ENCODE data around the gene HARS1. TPM values are rescaled to one million over a fixed set of nuclear protein-coding genes. Genes with fewer than 3 reads are reported as not detected.
A peak's percentile ranks its signal among the peaks of the same experiment; 100 is the strongest.
"Not testable (repeated sequence)": the region's sequence is repeated elsewhere in the genome, so short reads cannot be mapped to it uniquely, and the experiment has no call there.

HARS1 gene
- total and polyA plus RNA-seq, 12 donors: 30.3 to 53.2 (median 37.0) TPM

- intact Hi-C loops (cut with DNase I): no loop called here
- H3K4me3 ChIP-seq: no peak overlapping the region
- DNase-seq (no peak), ATAC-seq (no peak)
- WGBS, 2 donors: 86 to 91% methylated on average over 2 of the region's 2 CpGs
- H3K27me3 ChIP-seq: no peaks in the 10 kb centered on the region
- peaks cover 0 to 98% (median 75%) of the 10 kb centered on the region in 9 donors for H3K36me3 ChIP-seq
- H3K27ac ChIP-seq: no peak overlapping the region
- TF ChIP-seq CTCF (IDR thresholded peaks at IDR 0.05): no peak
- H3K4me1 ChIP-seq: no peaks in the 10 kb centered on the region
- no peaks in the 10 kb centered on the region for H3K9me3 ChIP-seq
These were observed 17.0 kb downstream of the HARS1 start for GRCh38 chr5:140674211-140674610.

- H3K4me3 ChIP-seq: peak within 1 kb of the TSS in 3 of 10 donors; percentile 15 to 24 (median 20)
- intact Hi-C loops (cut with DNase I): no loop called here
- 88% methylated on average over 45 of the region's 45 CpGs for WGBS, 2 donors
- H3K9me3 ChIP-seq: no peaks in the 10 kb centered on the region
- no peak for TF ChIP-seq CTCF (IDR thresholded peaks at IDR 0.05)
- DNase-seq (peak in 1 of 2 donors; percentile 20), ATAC-seq (peak in 5 of 8 donors; percentile 4 to 32 (median 14))
- no peak within 1 kb of the TSS for H3K27ac ChIP-seq
- no peaks in the 10 kb centered on the region for H3K27me3 ChIP-seq
- peaks cover 0 to 98% (median 76%) of the 10 kb centered on the region in 9 donors for H3K36me3 ChIP-seq
- no peaks in the 10 kb centered on the region for H3K4me1 ChIP-seq
These were observed 17.8 kb downstream of the HARS1 start, which contains the start of gene DND1 for GRCh38 chr5:140673187-140673976. Gene DND1 (minus strand): TSS chr5:140673576. CDS start chr5:140673542, 34 bp downstream.

- no peak for TF ChIP-seq CTCF (IDR thresholded peaks at IDR 0.05)
- 51 to 62% methylated on average over 68 to 70 of the region's 70 CpGs for WGBS, 2 donors
- ATAC-seq (peak in 6 of 8 donors; percentile 12 to 63 (median 44)), DNase-seq (peak; percentile 28 to 41)
- Histone ChIP-seq H3K4me3 (peak overlapping the region in 3 of 10 donors; percentile 15 to 24 (median 20)), H3K4me1 (peaks cover 0 to 2% (median 0%) of the 10 kb centered on the region in 9 donors), H3K27me3 (no peaks in the 10 kb centered on the region), H3K36me3 (peaks cover 0 to 98% (median 79%) of the 10 kb centered on the region in 9 donors), H3K27ac (no peak overlapping the region), H3K9me3 (no peaks in the 10 kb centered on the region)
- intact Hi-C loops (cut with DNase I): no loop called here
These were observed 18.5 kb downstream of the HARS1 start for GRCh38 chr5:140672455-140673186.

GRCh38 chr5:140671472-140672125 is 19.6 kb downstream of the HARS1 start:
- peaks cover 0 to 96% (median 70%) of the 10 kb centered on the region in 9 donors for H3K36me3 ChIP-seq
- no peak for TF ChIP-seq CTCF (IDR thresholded peaks at IDR 0.05)
- no peak overlapping the region for H3K27ac ChIP-seq
- no peaks in the 10 kb centered on the region for H3K9me3 ChIP-seq
- H3K4me3 ChIP-seq: no peak overlapping the region
- WGBS, 2 donors: 96% methylated on average over 6 of the region's 7 CpGs
- H3K27me3 ChIP-seq: no peaks in the 10 kb centered on the region
- ATAC-seq: no peak
- peaks cover 0 to 12% (median 7%) of the 10 kb centered on the region in 9 donors for H3K4me1 ChIP-seq
- intact Hi-C loops (cut with DNase I): no loop called here
- DNase-seq: no peak

GRCh38 chr5:140671035-140671434 is 20.1 kb downstream of the HARS1 start:
- ATAC-seq: peak in 2 of 8 donors; percentile 15 to 29
- H3K4me3 ChIP-seq; H3K9me3 ChIP-seq; DNase-seq; intact Hi-C loops (cut with DNase I); H3K27me3 ChIP-seq; H3K27ac ChIP-seq: not testable (repeated sequence)
- Histone ChIP-seq H3K4me1 (peaks cover 3 to 18% (median 12%) of the 10 kb centered on the region in 9 donors), H3K36me3 (peaks cover 0 to 91% (median 65%) of the 10 kb centered on the region in 9 donors)
- 93 to 97% methylated on average over 3 to 4 of the region's 4 CpGs for WGBS, 2 donors
